IPS-11a (cell line): ENCODE data around the gene BCL2.

Experiments
- H3K4me3 ChIP-seq: one replicate; pipeline ENCODE4 v1.5.1; 2013; ENCODE audit warnings: low read depth, low read length, control low read depth

Gene BCL2

GRCh38 chr18:63128237-63128974 lies 191.2 kb downstream of the BCL2 start:
- H3K4me3 ChIP-seq, result no peak overlapping the region

DNA sequence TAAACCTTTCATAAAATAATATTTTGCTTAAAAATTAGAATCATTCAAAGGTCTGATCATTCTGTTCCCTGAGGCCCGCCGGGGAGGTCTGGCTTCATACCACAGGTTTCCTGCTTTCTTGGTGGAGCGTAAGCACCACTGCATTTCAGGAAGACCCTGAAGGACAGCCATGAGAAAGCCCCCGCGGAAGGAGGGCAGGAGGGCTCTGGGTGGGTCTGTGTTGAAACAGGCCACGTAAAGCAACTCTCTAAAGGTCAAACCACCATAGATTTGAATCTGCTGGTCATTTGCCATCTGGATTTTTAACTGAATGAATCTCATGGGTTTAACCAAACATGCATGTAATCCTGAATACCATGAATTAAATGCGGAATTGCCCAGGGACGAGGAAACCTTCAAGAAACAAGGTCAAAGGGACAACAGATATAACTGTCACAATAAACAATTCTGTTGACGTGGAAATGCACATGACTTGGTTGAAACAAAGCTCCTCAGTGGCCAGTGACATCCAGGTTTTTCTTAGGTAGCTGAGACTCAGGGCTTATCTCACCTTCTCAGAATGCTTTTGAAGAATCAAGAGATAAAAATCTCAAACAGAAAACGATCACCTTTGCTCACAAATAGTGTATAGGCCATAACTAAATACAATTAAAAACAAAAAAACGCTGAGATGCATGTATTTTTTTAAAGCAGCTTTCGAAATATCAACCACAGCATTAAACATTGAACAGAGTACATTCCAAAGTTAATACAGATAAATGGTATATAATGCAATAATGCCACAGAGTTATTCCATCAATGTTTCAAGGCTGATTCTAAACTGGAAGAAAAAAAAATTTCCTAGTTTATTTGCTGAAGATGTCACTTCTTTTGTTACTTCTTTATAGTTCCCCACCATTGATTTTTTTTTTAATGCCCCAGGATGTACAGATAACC lies 193.2 kb downstream of the BCL2 start:
- H3K4me3 ChIP-seq, result no peak overlapping the region

- H3K4me3 ChIP-seq, result no peak overlapping the region
Observed at GRCh38 chr18:63120620-63121019, 198.9 kb downstream of the BCL2 start.

- no peak overlapping the region for H3K4me3 ChIP-seq
Observed at GRCh38 chr18:63119647-63120046, 199.9 kb downstream of the BCL2 start.

GRCh38 chr18:63113899-63114565 lies 205.5 kb downstream of the BCL2 start:
- H3K4me3 ChIP-seq, result no peak overlapping the region

DNA sequence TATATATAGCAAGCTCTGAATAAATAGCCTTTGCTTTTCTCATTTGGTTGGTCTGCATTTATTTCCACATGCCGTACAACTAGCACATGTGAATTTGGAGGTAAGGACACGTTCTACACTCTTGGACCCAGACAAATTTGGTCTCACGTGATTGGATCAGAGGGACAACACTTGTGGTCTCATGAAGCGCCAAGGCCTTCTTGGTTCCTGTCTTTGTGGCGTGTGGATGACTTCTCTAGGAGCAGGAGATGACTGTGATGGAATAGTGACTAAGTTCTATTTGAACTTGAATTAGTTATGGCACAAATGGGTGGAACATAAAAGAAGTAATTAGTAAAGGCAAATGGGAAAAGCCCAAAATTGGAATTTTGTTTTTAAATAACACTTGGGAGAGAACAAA lies 206.9 kb downstream of the BCL2 start:
- H3K4me3 ChIP-seq, result no peak overlapping the region

GRCh38 chr18:63111671-63112402 lies 207.7 kb downstream of the BCL2 start:
- no peak overlapping the region for H3K4me3 ChIP-seq

DNA sequence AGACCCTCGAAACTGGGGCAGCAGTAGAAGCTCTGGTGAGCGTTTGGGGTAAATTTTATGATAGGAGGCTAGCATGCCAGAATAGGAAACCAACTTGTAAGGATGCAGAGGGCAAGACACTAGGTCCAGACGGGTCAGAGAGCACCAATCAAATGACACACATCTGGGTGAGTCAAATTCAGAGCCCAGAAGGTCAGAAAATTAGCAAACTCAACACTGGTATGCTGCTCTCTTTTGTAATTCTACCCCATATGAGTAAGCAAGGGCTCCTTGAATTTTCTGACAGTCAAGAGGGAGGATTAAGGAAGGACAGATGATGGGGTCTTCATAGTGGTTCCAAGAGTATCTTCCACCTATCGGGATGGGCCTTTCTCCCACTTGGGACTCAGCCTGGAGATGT lies 209.8 kb downstream of the BCL2 start:
- no peak overlapping the region for H3K4me3 ChIP-seq

- no peak overlapping the region for H3K4me3 ChIP-seq
Observed at GRCh38 chr18:63109022-63109421, 210.5 kb downstream of the BCL2 start.

GRCh38 chr18:63107931-63108330 lies 211.6 kb downstream of the BCL2 start:
- no peak overlapping the region for H3K4me3 ChIP-seq

- no peak overlapping the region for H3K4me3 ChIP-seq
Observed at GRCh38 chr18:63107171-63107845, 212.3 kb downstream of the BCL2 start.

GRCh38 chr18:63106727-63107126 lies 212.8 kb downstream of the BCL2 start:
- no peak overlapping the region for H3K4me3 ChIP-seq

DNA sequence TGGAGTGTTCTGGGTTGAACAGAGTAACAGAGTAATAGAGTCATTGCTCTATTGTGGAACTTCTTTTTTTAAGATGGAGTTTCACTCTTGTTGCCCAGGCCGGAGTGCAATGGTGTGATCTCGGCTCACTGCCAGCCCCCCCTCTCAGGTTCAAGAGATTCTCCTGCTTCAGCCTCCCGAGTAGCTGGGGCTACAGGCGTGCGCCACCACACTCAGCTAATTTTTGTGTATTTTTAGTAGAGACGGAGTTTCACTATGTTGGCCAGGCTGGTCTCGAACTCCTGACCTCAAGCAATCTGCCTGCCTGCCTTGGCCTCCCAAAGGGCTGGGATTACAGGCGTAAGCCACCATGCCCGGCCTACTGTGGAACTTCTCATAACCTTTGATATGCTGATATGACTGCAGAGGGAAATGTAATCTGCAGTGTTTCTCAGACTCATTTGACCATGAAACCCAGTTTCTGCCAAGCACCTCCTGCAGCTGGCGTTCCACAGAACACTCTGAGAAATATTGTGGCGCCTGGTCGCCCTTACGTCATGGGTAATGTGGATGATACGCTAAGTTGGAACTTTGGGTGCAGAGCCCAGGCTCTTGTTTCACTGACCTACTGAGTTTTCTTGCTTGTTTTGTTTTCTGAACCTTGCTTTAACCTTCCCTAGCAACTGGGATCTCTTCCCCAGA lies 213.8 kb downstream of the BCL2 start:
- H3K4me3 ChIP-seq, result no peak overlapping the region

DNA sequence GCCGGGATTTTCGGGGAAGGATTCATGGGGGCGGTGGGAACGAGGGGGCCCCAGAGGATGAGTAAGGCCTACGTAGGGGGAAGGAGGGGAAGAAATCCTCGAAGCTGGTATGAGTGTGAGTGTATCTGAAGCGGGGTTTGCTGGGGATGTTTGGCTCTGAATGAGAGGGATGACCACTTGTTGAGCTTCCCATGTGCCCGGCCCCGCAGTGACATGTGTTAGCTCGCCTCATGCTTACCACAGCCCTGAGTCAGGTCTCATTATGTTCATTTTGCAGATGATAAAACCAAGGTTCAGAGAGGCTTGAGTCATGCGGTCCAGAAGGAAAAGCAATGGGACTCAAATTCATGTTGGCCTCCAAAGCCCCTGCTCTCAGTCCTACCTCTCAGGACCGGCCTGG lies 214.7 kb downstream of the BCL2 start:
- H3K4me3 ChIP-seq, result no peak overlapping the region

DNA sequence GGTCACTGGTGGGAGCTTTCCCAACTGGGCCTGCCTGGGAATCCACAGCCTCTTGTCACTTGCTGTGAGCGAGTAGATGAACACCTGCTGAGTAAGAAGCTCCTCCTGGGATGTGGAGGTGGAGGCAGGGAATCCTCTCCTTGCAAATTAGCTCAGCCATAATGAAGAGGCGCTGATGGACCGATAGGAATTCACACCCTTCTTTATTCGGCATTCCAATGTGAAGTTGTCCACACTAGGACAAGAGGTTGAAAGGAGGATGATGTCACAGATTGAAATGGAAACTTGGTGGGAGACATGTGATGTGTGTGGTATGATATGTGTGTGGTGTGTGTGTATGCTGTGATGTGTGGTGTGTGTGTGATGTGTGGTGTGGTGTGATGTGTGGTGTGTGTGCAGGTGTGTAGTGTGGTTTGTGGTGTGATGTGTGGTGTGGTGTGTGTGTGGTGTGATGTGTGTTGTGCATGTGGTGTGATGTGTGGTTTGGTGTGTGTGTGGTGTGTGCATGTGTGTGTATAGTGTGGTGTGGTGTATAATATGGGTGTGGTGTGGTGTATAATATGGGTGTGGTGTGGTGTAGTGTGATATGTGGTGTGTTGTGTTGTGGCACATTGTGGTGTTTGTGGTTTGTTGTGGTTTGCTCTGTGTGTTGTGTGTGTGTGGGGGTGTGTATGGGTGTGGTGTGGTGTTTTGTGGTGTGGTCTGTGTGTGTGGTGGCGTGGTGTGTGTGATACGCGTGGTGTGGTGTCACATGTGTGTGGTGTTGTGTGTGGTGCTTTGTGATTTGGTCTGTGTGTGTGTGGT lies 216.4 kb downstream of the BCL2 start:
- no peak overlapping the region for H3K4me3 ChIP-seq

GRCh38 chr18:63100630-63101055 lies 218.9 kb downstream of the BCL2 start:
- H3K4me3 ChIP-seq, result no peak overlapping the region

- H3K4me3 ChIP-seq, result no peak overlapping the region
Observed at GRCh38 chr18:63099848-63100629, 219.5 kb downstream of the BCL2 start.
